NCI-H82 treated with DMSO at 0.1 percent for 48 hours (cell line): Measurements from ENCODE around the gene STXBP3.
"Not testable (repeated sequence)": the region's sequence is repeated elsewhere in the genome, so short reads cannot be mapped to it uniquely, and the experiment has no call there.

Experiments used
- DNase-seq: peaks from one replicate; lab custom pipeline; 2025; ENCODE audit not compliant: unreplicated experiment; lab: John Stamatoyannopoulos, UW

STXBP3 gene, protein sequence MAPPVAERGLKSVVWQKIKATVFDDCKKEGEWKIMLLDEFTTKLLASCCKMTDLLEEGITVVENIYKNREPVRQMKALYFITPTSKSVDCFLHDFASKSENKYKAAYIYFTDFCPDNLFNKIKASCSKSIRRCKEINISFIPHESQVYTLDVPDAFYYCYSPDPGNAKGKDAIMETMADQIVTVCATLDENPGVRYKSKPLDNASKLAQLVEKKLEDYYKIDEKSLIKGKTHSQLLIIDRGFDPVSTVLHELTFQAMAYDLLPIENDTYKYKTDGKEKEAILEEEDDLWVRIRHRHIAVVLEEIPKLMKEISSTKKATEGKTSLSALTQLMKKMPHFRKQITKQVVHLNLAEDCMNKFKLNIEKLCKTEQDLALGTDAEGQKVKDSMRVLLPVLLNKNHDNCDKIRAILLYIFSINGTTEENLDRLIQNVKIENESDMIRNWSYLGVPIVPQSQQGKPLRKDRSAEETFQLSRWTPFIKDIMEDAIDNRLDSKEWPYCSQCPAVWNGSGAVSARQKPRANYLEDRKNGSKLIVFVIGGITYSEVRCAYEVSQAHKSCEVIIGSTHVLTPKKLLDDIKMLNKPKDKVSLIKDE

DNA sequence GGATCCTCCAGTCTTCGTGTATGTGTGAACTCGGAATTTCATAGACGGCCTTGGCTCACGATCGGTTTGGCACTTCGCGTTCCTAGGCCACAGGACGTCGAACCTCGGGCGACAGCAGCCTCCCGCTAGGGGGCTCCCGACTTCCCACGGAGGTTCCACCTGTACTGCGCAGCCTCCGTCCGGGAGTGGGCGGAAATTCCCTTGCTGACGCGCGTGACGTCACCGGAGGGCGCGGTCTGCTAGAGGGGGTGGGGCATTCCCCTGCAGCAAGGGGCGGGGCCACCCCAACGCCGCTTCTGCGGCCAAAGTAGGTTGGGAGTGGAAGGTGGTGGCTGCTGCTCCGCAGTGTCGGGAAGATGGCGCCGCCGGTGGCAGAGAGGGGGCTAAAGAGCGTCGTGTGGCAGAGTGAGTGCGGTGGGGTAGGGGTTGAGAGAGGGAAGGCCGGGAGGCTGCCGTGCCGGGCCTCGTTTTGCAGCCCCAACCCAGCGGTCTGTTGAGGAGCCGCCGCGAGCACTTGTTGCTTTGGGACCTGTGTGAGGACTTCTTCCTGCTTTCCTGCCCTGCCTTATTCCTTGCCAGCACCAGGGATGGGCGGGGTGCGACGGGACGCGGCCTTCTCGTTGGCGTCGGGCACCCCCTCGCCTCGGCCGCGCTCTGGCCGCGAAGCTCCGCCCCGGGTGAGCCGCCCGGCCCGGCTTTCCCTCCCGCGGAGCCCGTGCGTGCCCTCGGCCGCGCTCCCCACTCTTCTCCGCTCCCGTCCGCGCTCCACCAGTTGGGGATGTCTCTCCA is at the start of gene STXBP3:
TSS of gene STXBP3 (plus strand) at position 293 of the 789 bp plus-strand sequence. CDS start at position 357, 64 bp downstream.
- DNase-seq, result peak; percentile 94

DNA sequence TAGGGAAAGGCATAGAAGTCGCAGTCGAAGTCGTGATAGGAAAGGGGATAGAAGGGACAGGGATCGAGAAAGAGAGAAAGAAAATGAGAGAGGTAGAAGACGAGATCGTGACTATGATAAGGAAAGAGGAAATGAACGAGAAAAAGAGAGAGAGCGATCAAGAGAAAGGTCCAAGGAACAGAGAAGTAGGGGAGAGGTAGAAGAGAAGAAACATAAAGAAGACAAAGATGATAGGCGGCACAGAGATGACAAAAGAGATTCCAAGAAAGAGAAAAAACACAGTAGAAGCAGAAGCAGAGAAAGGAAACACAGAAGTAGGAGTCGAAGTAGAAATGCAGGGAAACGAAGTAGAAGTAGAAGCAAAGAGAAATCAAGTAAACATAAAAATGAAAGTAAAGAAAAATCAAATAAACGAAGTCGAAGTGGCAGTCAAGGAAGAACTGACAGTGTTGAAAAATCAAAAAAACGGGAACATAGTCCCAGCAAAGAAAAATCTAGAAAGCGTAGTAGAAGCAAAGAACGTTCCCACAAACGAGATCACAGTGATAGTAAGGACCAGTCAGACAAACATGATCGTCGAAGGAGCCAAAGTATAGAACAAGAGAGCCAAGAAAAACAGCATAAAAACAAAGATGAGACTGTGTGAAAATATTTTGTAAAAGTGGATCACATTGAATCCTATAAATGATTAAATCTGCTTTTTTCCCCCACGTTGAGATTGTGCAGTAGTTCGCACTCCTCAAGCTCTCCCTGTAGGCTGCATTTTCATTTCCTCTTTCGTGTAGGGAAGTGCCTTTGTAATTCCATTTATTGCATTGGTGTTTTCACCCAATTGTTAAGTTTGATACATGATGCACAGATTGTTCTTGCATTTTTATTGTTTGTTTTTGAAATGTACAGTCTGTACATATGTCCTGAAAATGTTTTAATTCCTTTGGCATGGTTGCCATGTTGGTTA is 46.8 kb upstream of the STXBP3 start:
- DNase-seq, result no peak

DNA sequence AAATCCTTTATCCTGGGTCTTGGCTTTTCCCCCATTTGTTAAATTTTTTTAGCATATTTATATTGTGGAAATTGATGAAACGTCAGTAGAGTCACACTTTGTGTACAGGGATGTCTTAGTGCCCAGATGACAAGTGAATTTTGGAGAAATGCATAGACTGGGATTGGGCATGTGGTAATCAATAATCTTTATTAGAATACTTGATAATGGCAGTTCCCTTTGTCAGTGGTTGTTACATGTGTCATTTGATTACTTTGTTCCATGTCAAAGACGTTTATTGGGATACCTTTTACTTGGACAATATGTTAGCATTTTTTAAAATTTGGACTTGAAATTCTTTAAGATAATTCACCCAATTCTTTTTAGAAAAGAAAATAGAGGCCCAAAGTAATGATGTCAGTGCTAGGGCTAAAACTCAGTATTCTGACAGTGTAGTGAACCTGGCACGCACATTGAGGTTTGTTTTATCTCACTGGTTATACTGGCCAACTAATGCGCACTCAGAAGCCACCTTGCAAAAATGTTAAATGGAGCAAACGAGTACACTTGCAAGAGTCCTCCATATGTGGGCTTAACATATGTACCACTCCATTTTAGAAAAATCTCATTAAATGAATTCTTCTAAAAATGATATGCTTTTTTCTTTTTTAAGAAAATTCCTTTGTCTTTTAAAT is 45.2 kb upstream of the STXBP3 start:
- no peak for DNase-seq

DNA sequence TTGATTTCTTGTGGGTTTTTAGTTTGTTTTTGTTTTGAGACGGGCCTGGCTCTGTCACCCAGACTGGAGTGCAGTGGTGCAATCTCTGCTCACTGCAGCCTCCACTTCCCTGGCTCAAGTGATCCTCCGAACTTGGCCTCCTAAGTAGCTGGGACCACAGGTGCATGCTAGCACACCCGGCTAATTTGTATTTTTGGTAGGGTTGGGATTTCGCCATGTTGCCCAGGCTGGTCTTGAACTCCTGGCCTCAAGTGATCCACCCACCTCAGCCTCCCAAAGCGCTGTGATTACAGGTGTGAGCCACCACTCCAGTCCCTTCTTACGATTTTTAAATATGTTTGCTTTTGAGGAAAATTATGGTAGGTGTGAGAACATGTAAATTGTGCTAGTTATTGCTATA is 44.4 kb upstream of the STXBP3 start:
- DNase-seq, result not testable (repeated sequence)

DNA sequence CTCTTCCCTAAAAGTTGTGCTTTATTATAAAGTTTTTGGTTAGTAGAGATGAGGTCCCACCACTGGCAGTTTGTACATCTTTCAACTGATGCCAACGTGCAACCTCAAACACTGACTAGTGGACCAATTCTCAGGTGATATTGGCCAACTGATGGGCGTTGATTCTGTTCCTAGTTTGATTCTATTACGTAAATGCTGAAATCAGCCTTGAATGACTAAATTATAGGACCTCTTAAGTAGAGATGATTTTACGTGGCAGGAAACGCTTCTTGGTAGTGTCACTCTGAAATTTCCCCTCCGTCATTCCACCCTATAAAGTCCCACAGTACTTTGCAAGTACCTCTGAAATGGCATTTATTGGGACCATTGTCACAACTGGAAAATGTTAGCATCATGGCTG is 42.5 kb upstream of the STXBP3 start:
- no peak for DNase-seq

DNA sequence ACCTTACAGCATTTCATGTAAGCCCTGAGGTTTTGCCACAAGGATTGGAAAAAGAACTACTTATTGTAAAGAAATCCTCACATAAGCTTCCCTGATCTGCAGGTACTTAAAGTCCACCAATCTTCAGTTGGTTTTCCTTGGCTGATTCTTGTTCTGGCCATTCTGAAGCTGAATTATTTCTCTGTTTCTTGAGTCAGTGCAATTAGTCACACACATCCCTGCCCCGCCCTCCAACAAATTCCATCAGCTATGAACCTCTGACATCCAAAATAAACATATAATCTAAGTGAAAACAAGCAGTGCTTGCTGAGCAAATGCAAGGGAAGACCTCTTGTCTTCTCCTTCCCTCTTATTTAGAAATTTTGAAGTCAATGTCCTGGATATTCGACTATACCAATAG is 42.0 kb upstream of the STXBP3 start:
- no peak for DNase-seq

DNA sequence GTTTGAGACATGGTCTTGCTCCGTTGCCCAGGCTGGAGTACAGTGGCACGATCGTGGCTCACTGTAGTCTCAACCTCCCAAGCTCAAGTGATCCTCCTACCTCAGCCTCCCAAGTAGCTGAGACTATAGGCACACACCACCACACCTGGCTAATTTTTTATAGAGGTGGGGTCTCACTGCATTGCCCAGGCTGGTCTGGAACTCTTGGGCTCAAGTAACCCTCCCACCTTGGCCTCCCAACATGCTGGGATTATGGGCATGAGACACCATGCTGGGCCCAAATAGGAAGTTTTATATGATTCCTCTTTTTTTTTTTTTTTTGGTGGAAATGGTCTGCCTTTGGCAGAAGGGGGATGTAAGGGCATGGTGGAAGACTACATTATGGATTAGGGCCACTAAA is 39.8 kb upstream of the STXBP3 start:
- no peak for DNase-seq

DNA sequence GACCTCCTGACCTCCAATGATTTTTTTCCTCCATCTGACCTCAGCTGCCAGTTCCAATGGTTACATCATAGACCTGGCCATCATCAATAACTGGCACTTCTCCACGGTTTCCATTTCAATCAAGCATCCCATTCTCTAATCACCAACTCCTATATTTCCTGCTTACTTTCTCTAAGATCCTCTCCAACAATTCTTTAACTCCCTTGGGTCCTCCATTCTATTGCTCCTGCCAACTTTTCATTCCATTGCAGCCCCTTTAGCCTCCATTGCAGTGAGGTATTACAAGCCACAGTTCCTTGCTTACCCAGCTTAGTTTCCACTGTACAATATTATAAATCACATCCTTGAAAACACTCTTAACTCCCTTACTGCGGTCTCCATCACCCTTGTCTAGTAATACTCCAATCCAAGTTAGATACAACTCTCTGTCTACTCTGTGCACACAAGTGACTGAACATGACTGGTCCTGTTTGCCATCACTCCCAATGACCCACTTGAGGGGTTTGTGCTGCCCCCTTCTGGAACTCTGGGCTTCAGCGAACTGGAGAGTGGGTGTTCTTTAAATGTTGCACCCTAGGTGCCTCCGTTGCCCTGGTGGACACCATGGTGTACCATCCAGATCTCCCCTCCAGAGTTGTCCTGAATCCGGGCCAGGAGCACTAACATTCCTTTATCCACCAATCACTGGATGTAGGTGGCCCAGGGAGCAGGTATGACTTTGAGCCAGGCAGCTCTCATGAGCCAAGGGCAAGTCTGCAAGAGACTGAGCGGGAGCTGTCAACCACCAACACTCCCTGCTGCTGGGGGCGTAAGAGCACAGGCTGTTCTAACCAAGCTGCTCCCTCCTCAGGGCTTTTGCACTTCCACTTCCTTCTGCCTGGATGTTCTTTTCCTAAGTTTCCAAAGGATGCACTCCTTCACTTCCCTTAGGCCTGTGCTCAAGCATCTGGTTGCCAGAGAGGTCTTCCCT is 37.5 kb upstream of the STXBP3 start:
- no peak for DNase-seq

DNA sequence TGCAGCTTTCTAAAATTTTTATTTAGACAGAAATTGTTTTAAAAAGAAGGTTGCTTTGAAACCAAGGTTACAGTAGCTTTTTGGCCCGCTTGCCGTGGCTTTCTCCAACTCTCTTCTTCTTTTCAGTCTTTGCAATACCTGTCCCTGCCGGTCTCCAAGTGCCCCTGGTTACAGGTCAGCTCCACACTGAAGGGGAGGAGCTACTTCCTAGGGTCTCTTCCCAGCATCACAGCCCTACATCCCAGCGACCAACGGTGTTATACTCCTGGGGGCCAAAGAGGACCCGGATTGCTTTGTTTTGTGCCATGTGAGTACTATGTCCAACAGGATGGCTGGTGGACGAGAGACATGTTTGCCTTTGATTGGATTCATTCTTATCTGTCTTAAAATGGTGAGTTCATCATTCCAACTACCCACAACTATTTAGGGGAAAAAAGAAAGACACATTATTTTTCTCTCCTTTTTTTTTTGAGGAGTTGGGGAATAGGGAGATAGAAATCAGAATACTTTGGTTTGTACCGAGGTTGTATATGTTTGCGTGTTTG is 33.8 kb upstream of the STXBP3 start, which contains the start of gene FNDC7:
TSS of gene FNDC7 (plus strand) at position 303 of the 545 bp plus-strand sequence. CDS start at position 329, 26 bp downstream.
- DNase-seq, result no peak

DNA sequence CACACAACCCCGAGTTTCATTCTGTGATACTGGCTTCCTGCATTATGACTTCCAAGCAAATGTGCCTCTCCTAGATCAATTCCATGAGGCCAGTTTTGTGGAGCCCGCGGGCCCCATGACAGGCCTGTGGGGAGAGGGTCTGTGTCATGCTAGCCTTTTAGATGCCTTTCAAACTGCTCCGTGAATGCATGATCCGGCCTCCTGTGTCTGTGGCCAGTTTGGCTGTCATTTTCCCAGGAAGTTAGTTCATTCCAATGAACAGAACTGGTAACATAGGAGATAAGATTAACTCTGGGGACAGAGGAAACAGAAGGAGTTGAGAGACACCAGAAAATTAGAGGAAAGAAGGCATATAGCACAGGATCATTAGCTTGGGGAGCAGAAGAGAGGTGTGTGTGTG is 30.5 kb upstream of the STXBP3 start:
- no peak for DNase-seq

DNA sequence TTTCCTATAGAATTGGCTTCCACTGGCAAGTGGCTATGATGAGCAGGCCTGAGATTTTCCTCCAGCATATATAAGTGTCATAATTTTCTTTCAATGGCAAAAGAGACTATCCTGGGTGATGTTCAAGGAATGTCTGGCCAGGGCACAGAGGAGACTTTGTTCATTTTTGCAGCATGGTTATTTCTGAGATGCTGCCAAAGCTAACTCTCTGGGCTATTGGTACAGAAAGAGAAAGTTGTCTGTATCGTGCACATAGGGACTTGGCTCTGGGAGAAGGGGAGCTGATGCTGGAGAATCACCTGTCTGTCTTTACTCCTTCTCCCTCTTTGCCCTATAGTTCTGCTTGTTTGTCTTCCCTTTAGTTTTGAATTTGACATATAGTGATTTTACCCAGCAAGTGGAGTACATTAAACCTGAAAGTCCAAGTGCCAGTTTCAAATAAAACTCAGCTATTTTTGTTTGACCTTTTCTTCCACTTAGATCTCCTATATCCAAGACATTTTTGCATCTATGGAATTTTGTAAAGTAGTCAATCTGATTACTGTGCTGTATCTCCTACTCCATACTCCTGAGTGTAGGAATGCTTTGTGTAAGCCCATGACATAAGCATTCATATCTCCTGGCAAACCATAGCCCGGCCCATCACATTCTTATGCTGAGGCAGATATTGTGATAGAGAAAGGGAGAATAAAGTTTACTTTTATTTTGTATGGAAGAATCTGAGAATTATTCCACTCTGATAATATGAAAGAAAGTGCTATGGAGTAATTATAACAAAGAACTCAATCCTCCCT is 29.8 kb upstream of the STXBP3 start:
- no peak for DNase-seq

DNA sequence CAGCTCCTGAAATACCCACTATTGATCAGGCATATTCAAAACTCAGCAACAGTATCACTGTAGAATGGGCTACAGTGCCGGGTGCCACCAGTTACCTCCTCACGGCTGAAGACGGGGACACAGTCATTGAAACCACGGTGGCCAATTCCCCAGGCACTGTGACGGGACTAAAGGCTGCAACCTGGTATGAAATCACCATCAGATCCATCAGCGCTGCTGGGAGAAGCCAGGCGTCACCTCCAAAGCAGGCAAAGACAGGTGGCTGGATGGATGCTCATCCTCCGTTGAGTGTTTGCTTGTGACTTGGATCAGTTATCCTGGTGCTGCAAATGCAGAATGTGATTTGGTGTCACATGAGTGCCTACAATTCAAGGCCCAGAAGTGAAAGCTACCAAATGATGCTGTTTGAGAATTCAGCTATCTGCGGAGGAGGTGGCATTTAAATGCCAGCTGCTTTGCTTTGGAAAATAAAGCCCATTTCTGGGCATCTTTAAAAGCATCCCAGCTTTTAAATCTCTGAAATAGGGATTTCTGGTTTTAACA is 28.6 kb upstream of the STXBP3 start:
- DNase-seq, result no peak

DNA sequence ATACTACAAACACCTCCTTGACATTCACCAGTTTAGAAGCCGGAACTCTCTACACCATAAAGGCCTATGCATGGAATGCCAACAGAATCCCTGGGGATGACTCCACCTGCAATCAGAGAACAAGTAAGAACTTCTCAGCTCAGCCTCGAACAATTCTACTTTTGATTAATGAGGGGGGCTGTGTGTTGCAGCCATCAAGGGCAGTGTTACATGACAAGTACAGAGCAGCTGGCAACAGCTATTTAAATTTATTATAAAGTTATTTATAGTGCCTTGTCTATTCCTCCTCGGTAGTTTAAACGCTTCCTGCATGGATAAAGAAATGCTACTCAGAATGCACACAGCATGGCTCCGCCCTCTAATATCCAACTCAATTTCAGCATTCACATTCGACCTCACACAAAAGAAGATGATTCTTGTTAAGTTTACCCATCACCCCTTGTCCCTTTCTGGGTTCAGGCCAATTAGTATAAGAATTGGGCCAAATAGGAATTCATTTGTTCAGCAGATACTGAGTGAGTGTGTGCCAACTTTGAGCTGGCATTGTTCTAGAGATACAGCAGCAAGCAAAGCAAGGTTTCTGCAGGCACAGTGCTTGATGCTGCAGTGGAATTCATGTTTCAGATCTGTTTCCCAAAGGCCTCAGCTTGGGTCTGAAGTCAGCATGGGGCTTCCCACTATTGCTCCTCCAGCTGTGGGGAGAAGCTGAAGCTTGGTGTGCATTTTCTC is 27.4 kb upstream of the STXBP3 start:
- no peak for DNase-seq

DNA sequence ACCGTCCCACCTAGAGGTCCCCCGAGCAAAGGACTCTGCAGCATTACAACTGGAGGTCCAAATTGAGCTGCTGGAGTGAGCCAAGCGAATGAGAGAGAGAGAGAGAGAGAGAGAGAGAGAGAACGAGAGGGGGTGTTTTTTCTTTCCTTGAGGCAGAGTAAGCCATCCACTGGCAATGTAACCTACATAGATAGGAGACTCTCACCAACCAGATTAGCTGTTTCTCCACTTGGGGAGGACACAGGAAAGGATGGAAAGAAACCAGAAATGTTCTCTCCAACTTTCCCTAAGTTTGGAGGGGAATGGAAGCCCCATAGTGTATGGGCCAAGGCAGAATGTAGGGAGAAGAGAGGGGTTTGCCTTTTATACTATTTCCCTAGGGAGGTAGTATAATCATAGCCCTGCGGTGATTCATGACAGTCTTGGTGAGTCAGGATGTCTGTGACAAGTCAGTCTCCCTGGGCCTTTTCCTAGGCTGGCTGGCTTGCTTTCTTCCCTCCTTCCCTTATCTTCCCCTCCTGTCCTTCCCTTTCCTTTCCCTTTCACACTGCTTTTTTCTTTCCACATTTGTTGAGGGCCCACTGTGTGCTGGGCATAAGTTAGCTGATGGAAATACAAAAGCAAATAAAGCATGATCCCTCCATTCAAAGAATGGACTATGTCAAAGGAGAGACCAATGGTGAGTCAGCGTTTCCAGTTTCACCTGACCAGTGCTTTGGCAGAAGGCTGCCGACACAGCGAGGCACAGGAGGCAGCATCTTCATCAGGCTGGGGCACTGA is 26.6 kb upstream of the STXBP3 start:
- no peak for DNase-seq

DNA sequence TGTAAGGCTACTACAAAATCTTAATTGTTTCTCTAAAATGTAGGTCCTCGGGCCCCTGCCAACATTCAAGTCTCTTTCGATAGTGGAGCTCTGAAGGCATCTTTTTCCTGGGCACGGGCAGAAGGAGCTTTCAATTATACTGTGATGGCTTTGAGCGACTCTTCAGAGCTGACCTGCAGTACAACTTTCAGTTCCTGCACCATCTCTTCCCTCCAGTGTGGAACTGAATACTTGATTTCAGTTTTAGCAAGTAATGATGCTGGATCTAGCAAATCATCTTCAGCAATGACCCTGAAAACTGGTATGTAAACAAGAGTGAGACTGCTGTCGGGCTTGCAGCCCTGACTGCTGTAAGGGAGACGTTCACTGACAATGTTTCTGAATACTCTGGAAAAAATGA is 24.2 kb upstream of the STXBP3 start:
- DNase-seq, result no peak

DNA sequence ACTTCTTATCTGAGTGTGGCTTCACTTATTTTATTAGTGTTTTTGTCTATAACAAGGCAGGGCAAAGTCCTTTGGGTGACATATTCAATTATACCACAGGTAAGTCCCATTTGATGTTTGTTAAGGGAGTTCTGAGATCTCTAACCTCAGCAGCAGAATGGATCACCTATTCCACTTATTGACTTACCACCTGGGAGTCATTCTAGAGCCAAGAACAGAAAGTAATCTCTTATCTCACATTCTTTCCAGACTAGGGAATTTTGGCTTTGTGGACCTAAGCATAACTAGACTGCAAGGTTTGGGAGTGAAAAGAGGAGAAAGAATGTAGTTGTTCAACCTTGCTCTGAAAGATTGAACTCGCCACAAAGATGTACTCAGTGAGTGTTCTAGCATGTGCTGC is 20.6 kb upstream of the STXBP3 start:
- DNase-seq, result no peak
